H9 (cell line): ENCODE data around the gene NUDT3. TPM values are rescaled to one million over a fixed set of nuclear protein-coding genes. Genes with fewer than 3 reads are reported as not detected.

ENCODE experiments used
- DNase-seq: peaks from one replicate; pipeline ENCODE4 v3.0.0-alpha.2; 2017
- H2AFZ ChIP-seq: one replicate; pipeline ENCODE4 v1.6.1; 2013; ENCODE audit warnings: mild to moderate bottlenecking, low read length, control low read depth, moderate library complexity
- H2AK5ac ChIP-seq: 2 replicates; pipeline ENCODE4 v1.6.1; 2013; ENCODE audit warnings: low read length, control low read depth, mixed read lengths; ENCODE audit not compliant: insufficient read length
- H2BK120ac ChIP-seq: one replicate; pipeline ENCODE4 v1.6.1; 2013; ENCODE audit warnings: low read depth, mild to moderate bottlenecking, low read length, control low read depth, inconsistent platforms; ENCODE audit not compliant: poor library complexity, severe bottlenecking
- H2BK12ac ChIP-seq: 2 replicates; pipeline ENCODE4 v1.6.1; 2013; ENCODE audit warnings: low read length, control low read depth, mixed read lengths, low read depth; ENCODE audit not compliant: insufficient read length
- H2BK15ac ChIP-seq: 2 replicates; pipeline ENCODE4 v1.6.1; 2013; ENCODE audit warnings: low read depth, low read length, control low read depth
- H2BK20ac ChIP-seq: one replicate; pipeline ENCODE4 v1.6.1; 2013; ENCODE audit warnings: low read depth, mild to moderate bottlenecking, low read length, control low read depth, inconsistent platforms; ENCODE audit not compliant: poor library complexity, severe bottlenecking
- H2BK5ac ChIP-seq: 2 replicates; pipeline ENCODE4 v1.6.1; 2013; ENCODE audit warnings: low read length, control low read depth, mixed read lengths; ENCODE audit not compliant: insufficient read length
- H3K14ac ChIP-seq: 2 replicates; pipeline ENCODE4 v1.6.1; 2013; ENCODE audit warnings: low read length, control low read depth; ENCODE audit not compliant: insufficient read depth
- H3K18ac ChIP-seq: 2 replicates; pipeline ENCODE4 v1.6.1; 2013; ENCODE audit warnings: low read depth, mild to moderate bottlenecking, mixed read lengths, low read length, control low read depth; ENCODE audit not compliant: insufficient read length
- H3K23ac ChIP-seq: 2 replicates; pipeline ENCODE4 v1.6.1; 2013; ENCODE audit warnings: low read length, control low read depth, mixed read lengths, low read depth; ENCODE audit not compliant: insufficient read length
- H3K23me2 ChIP-seq: 2 replicates; pipeline ENCODE4 v1.6.1; 2013; ENCODE audit warnings: low read depth, mild to moderate bottlenecking, mixed read lengths, low read length, control low read depth; ENCODE audit not compliant: insufficient read length, poor library complexity, severe bottlenecking
- H3K27ac ChIP-seq: 2 replicates; pipeline ENCODE4 v1.5.1; 2013; ENCODE audit warnings: low read length, control low read depth, mixed read lengths, low read depth; ENCODE audit not compliant: insufficient read length
- H3K27me3 ChIP-seq: 2 replicates; pipeline ENCODE4 v1.6.1; 2013; ENCODE audit warnings: low read length, control low read depth, inconsistent platforms; ENCODE audit not compliant: insufficient read depth
- H3K4ac ChIP-seq: 2 replicates; pipeline ENCODE4 v1.6.1; 2013; ENCODE audit warnings: low read depth, mild to moderate bottlenecking, control low read depth, inconsistent platforms, low read length, moderate library complexity
- H3K4me1 ChIP-seq: 2 replicates; pipeline ENCODE4 v1.6.1; 2013; ENCODE audit warnings: low read length, control low read depth, inconsistent platforms; ENCODE audit not compliant: insufficient read depth
- H3K4me2 ChIP-seq: 2 replicates; pipeline ENCODE4 v1.6.1; 2013; ENCODE audit warnings: low read length, control low read depth, mixed read lengths; ENCODE audit not compliant: insufficient read length, insufficient read depth
- H3K56ac ChIP-seq: 2 replicates; pipeline ENCODE4 v1.6.1; 2013; ENCODE audit warnings: low read depth, mild to moderate bottlenecking, mixed read lengths, low read length, control low read depth; ENCODE audit not compliant: insufficient read length
- H3K79me1 ChIP-seq: 2 replicates; pipeline ENCODE4 v1.6.1; 2013; ENCODE audit warnings: low read depth, mild to moderate bottlenecking, moderate library complexity, low read length, control low read depth, inconsistent platforms; ENCODE audit not compliant: insufficient read depth, poor library complexity, severe bottlenecking
- H3K79me2 ChIP-seq: 2 replicates; pipeline ENCODE4 v1.6.1; 2013; ENCODE audit warnings: low read length, control low read depth, inconsistent platforms; ENCODE audit not compliant: insufficient read depth
- H3K9ac ChIP-seq: 2 replicates; pipeline ENCODE4 v1.6.1; 2013; ENCODE audit warnings: low read length, control low read depth, mixed read lengths; ENCODE audit not compliant: insufficient read length; ENCODE audit errors: extremely low read depth
- H3K9me3 ChIP-seq: one replicate; pipeline ENCODE4 v1.6.1; 2013; ENCODE audit warnings: low read depth, low read length, inconsistent platforms; ENCODE audit not compliant: control insufficient read depth
- H3T11ph ChIP-seq: one replicate; pipeline ENCODE4 v1.6.1; 2013; ENCODE audit warnings: mild to moderate bottlenecking, low read length, control low read depth, inconsistent platforms
- H4K20me1 ChIP-seq: one replicate; pipeline ENCODE4 v1.6.1; 2013; ENCODE audit not compliant: control insufficient read depth, insufficient read length, insufficient read depth
- H4K5ac ChIP-seq: 2 replicates; pipeline ENCODE4 v1.6.1; 2013; ENCODE audit warnings: low read depth, mild to moderate bottlenecking, mixed read lengths, low read length, control low read depth; ENCODE audit not compliant: insufficient read length
- H4K8ac ChIP-seq: replicated peaks from 2 replicates; pipeline ENCODE4 v1.6.1; 2013; ENCODE audit warnings: low read length, control low read depth, mixed read lengths, low read depth; ENCODE audit not compliant: insufficient read length
- H4K91ac ChIP-seq: 2 replicates; pipeline ENCODE4 v1.6.1; 2013; ENCODE audit warnings: low read depth, mild to moderate bottlenecking, moderate library complexity, mixed read lengths, low read length, control low read depth; ENCODE audit not compliant: insufficient read length
- H3K27ac Mint-ChIP-seq, 3 experiments: 2 replicates in 2 of 3; 3 replicates in 1 of 3; pipeline ENCODE4 v1.8.0; 2020 to 2021; ENCODE audit warnings: mixed read lengths in 3 of 3, mild to moderate bottlenecking in 1 of 3, moderate library complexity in 1 of 3
- H3K27me3 Mint-ChIP-seq: 2 replicates; pipeline ENCODE4 v1.8.0; 2021; ENCODE audit warnings: low read depth, mild to moderate bottlenecking, moderate library complexity, mixed read lengths
- H3K36me3 Mint-ChIP-seq, 3 experiments: 2 replicates in 2 of 3; 3 replicates in 1 of 3; pipeline ENCODE4 v1.8.0; 2020 to 2021; ENCODE audit warnings: low read depth in 3 of 3, mixed read lengths in 3 of 3; ENCODE audit not compliant: insufficient read depth in 1 of 3
- H3K4me1 Mint-ChIP-seq, 2 experiments: 2 replicates each; pipeline ENCODE4 v1.8.0; 2020; ENCODE audit warnings: mixed read lengths in 2 of 2
- H3K4me3 Mint-ChIP-seq, 2 experiments: 2 replicates in 1 of 2; 3 replicates in 1 of 2; pipeline ENCODE4 v1.8.0; 2020 to 2021; ENCODE audit warnings: mild to moderate bottlenecking in 2 of 2, mixed read lengths in 2 of 2, moderate library complexity in 1 of 2
- H3K9me3 Mint-ChIP-seq, 2 experiments: 2 replicates in 1 of 2; 3 replicates in 1 of 2; pipeline ENCODE4 v1.8.0; 2020; ENCODE audit warnings: mild to moderate bottlenecking in 2 of 2, mixed read lengths in 2 of 2, moderate library complexity in 1 of 2
- CTCF ChIP-seq: fragments of 200-600 bp; sonication (generic); conservative IDR thresholded peaks from 3 replicates; pipeline ENCODE4 v1.8.0; 2021; ENCODE audit warnings: antibody characterized with exemption, mild to moderate bottlenecking
- WGBS: extraction: QIAGEN DNeasy Blood & Tissue Kit; methylation state at CpG from one replicate; pipeline ENCODE4 v1.1.7; 2013; ENCODE audit warnings: missing lambda C conversion rate, low lambda C conversion rate, mixed read lengths; ENCODE audit not compliant: insufficient read length; ENCODE audit errors: extremely low coverage; 5-methylcytosine and 5-hydroxymethylcytosine counted together
- total RNA-seq: library from RNA; stranded (reverse); gene quantifications from 2 replicates; pipeline ENCODE4 v1.2.1, GENCODE V29; 2021

Gene NUDT3
- total RNA-seq, 1 experiment from 2014 or later, result 23.6 TPM

GRCh38 chr6:34357937-34358336 is 34.5 kb downstream of the NUDT3 start:
- H3K23ac ChIP-seq, result no peak overlapping the region
- H3K4me3 Mint-ChIP-seq, result no peak overlapping the region
- no peak overlapping the region for H2BK12ac ChIP-seq
- H2BK120ac ChIP-seq, result no peak overlapping the region
- no peak overlapping the region for H3K4me2 ChIP-seq
- H4K5ac ChIP-seq, result no peak overlapping the region
- H3K4me1 ChIP-seq, result no peaks in the 10 kb centered on the region
- no peak overlapping the region for H2BK5ac ChIP-seq
- peaks cover 16 to 17% of the 10 kb centered on the region in 2 experiments for H3K4me1 Mint-ChIP-seq
- WGBS, result no CpG with 5 or more reads among the region's 1 CpG
- no peak overlapping the region for H2BK15ac ChIP-seq
- H3K14ac ChIP-seq, result no peak overlapping the region
- H3K79me1 ChIP-seq, result peaks cover 6% of the 10 kb centered on the region
- no peak overlapping the region for H3K4ac ChIP-seq
- peaks cover 2% of the 10 kb centered on the region; the same call in 1 of the 2 replicates for H3K79me2 ChIP-seq
- no peaks in the 10 kb centered on the region for H3K9me3 Mint-ChIP-seq
- H3K23me2 ChIP-seq, result no peaks in the 10 kb centered on the region
- 0 out of 7 replicates have a peak overlapping the region, but pooled peaks of 1 of the 3 experiments have one; percentile 24 for H3K27ac Mint-ChIP-seq
- no peaks in the 10 kb centered on the region for H3K27me3 ChIP-seq
- H4K8ac ChIP-seq, result no peak overlapping the region
- DNase-seq, result no peak
- H4K91ac ChIP-seq, result no peak overlapping the region
- no peak overlapping the region for H2BK20ac ChIP-seq
- H3K9me3 ChIP-seq, result no peaks in the 10 kb centered on the region
- H3K9ac ChIP-seq, result no peak overlapping the region
- no peak overlapping the region for H3K27ac ChIP-seq
- no peak overlapping the region for H2AFZ ChIP-seq
- H3K56ac ChIP-seq, result no peak overlapping the region
- no peak overlapping the region for H3T11ph ChIP-seq
- H4K20me1 ChIP-seq, result peaks cover 3% of the 10 kb centered on the region
- no peak overlapping the region for H2AK5ac ChIP-seq
- no peaks in the 10 kb centered on the region; a peak in 1 of 7 replicates for H3K36me3 Mint-ChIP-seq
- H3K27me3 Mint-ChIP-seq, result peaks cover 2% of the 10 kb centered on the region; the same call in 1 of the 2 replicates
- H3K18ac ChIP-seq, result no peak overlapping the region
- TF ChIP-seq CTCF, result no peak
